ENCODE data around the gene ARHGAP6.

The ARHGAP6 gene

GRCh38 chrX:11688201-11688600 is 22.5 kb upstream of the ARHGAP6 start:
- no peak for TF ChIP-seq CTCF (IDR thresholded peaks at IDR 0.05; ENCODE audit: low read depth, low read length)
- H3K4me3 ChIP-seq (ENCODE audit: low read depth, low read length): no peak overlapping the region

GRCh38 chrX:11687157-11687556 is 21.4 kb upstream of the ARHGAP6 start:
- TF ChIP-seq CTCF (IDR thresholded peaks at IDR 0.05; ENCODE audit: low read depth, low read length): no peak
- H3K4me3 ChIP-seq (ENCODE audit: low read depth, low read length): no peak overlapping the region

GRCh38 chrX:11683057-11683456 is 17.3 kb upstream of the ARHGAP6 start:
- H3K4me3 ChIP-seq (ENCODE audit: low read depth, low read length): no peak overlapping the region
- TF ChIP-seq CTCF (IDR thresholded peaks at IDR 0.05; ENCODE audit: low read depth, low read length): no peak

- no peak overlapping the region for H3K4me3 ChIP-seq (ENCODE audit: low read depth, low read length)
- TF ChIP-seq CTCF (IDR thresholded peaks at IDR 0.05; ENCODE audit: low read depth, low read length): no peak
These were observed 12.4 kb upstream of the ARHGAP6 start for GRCh38 chrX:11678158-11678557.

- H3K4me3 ChIP-seq (ENCODE audit: low read depth, low read length): no peak overlapping the region
- no peak for TF ChIP-seq CTCF (IDR thresholded peaks at IDR 0.05; ENCODE audit: low read depth, low read length)
These were observed 6.5 kb upstream of the ARHGAP6 start for GRCh38 chrX:11672213-11672612.

GRCh38 chrX:11670316-11670715 is 4.6 kb upstream of the ARHGAP6 start:
- H3K4me3 ChIP-seq (ENCODE audit: low read depth, low read length): no peak overlapping the region
- TF ChIP-seq CTCF (IDR thresholded peaks at IDR 0.05; ENCODE audit: low read depth, low read length): no peak

- H3K4me3 ChIP-seq (ENCODE audit: low read depth, low read length): no peak overlapping the region
- TF ChIP-seq CTCF (IDR thresholded peaks at IDR 0.05; ENCODE audit: low read depth, low read length): no peak
These were observed 1.4 kb upstream of the ARHGAP6 start for GRCh38 chrX:11666952-11667685.
